Fibroblast of mammary gland (primary cell): Measurements from ENCODE around the gene CHTF18.
"Not testable (repeated sequence)": the region's sequence is repeated elsewhere in the genome, so short reads cannot be mapped to it uniquely, and the experiment has no call there.

ENCODE experiments used
- DNase-seq: peaks from one replicate; pipeline ENCODE4 v3.0.0-alpha.2; 2010; ENCODE audit warnings: low read depth
- H3K4me3 ChIP-seq: 2 replicates; pipeline ENCODE4 v1.5.1; 2011; ENCODE audit warnings: low read depth, mild to moderate bottlenecking, low read length, moderate library complexity; ENCODE audit not compliant: control insufficient read depth
- CTCF ChIP-seq: conservative IDR thresholded peaks from 2 replicates; pipeline ENCODE4 v1.5.1; 2011; ENCODE audit warnings: low read depth, low read length, inconsistent platforms; ENCODE audit not compliant: control insufficient read depth, insufficient read depth

Gene CHTF18

GRCh38 chr16:835373-835772 is 47.0 kb downstream of the CHTF18 start:
- no peak overlapping the region for H3K4me3 ChIP-seq
- DNase-seq = no peak
- TF ChIP-seq CTCF = no peak

- TF ChIP-seq CTCF = no peak
- H3K4me3 ChIP-seq = no peak overlapping the region
- DNase-seq = no peak
These were observed 47.8 kb downstream of the CHTF18 start for GRCh38 chr16:836221-836620.

GRCh38 chr16:836822-837221 is 48.4 kb downstream of the CHTF18 start:
- DNase-seq, H3K4me3 ChIP-seq: not testable (repeated sequence)

DNA sequence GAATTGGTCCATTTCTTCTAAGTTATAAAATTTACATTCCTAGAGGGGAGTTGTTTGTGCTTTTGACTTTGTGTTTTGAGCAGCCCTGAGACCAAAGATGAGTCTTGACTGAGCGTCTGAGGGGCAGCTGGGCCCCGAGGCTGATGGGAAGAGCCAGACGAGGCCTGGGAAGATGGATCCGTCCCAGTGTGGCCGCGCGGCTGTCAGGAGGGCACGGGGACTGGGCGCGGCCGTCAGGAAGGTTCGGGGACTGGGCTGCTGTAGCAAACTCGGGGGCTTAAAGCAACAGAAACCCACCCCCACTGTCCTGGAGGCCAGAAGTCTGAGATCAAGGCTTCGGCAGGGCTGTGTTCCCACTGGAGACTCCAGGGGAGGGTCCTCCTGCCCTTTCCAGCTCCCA is 50.3 kb downstream of the CHTF18 start:
- no peak overlapping the region for H3K4me3 ChIP-seq
- DNase-seq = no peak
- no peak for TF ChIP-seq CTCF

DNA sequence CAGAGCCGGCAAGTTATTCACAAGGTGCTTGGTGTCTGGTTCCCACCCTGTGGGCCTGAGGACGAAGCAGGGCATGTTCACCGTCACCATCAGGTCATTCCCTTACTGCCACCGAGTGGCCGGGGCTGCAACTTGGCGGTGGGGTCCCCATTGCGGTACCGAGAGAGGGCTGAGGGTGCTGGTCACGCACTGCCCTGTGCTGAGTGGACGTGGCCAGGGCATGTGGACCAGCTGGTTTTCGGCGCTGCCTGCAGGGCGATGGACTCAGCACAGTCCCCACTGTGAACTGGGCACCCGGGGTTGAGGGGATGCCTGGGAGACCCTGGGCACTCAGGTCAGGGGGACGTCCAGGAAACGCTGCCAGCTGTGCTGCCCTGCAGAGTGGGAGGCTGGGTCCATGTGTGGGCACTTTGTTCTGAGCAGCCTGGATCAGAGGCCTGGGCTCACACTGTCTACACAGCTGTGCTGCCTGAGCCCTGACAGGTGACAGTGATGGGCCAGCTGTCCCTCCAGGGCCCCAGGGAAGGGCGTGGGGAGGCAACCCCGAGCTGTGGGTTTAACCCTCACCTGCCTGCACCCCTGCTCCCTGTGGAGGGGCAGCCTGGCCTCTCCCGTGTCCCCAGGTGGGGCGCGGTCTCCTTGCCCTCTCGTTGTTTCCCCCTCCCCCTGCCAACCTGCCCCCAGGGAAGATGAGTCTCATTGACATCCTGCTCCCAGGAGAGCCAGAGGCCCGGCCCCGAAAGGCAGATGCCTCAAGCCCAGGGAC is 51.4 kb downstream of the CHTF18 start:
- TF ChIP-seq CTCF = no peak
- DNase-seq = no peak
- H3K4me3 ChIP-seq = no peak overlapping the region

DNA sequence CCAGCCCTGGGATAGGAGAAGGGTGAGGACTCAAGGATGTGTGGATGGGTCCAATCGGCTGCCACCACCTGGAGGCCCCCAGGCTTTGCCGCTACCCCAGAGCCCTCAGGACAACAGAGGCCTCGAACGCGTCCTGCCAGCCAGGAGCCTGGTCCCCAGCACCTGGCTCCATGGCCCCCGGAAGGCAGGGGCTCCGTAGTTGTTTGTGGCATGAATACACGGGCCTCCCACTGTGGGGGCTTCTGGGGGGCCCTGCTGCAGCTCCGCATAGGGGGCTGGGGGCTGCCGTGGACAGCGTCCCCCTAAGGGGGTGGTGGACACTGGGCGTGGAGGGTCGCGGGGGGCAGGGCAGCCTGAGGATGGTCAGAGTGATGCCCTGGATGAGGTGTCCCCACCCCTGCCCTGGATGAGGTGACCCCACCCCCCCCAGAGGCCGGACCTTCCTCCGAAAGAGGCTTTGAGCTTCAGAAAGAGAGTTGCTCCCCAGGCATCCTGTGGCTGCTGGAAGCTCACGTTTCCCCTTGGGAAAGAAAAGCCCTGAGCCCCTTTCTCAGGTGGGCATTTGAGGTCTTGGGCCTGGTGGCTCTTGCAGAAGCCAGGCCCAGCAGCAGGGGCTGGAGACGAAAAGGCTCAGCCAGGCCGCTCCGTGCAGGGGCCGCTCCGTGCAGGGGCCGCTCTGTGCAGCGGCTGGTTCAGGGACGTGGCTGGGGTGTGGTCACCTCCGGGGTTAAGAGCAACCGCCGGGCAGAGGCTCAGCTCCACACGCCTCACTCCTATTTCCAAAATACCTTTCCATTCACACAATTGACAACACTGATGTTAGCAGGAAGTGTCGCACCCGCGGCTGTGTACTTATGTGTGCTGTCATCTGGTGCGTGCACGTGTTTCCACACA is 52.4 kb downstream of the CHTF18 start:
- no peak for DNase-seq
- no peak overlapping the region for H3K4me3 ChIP-seq
- no peak for TF ChIP-seq CTCF

DNA sequence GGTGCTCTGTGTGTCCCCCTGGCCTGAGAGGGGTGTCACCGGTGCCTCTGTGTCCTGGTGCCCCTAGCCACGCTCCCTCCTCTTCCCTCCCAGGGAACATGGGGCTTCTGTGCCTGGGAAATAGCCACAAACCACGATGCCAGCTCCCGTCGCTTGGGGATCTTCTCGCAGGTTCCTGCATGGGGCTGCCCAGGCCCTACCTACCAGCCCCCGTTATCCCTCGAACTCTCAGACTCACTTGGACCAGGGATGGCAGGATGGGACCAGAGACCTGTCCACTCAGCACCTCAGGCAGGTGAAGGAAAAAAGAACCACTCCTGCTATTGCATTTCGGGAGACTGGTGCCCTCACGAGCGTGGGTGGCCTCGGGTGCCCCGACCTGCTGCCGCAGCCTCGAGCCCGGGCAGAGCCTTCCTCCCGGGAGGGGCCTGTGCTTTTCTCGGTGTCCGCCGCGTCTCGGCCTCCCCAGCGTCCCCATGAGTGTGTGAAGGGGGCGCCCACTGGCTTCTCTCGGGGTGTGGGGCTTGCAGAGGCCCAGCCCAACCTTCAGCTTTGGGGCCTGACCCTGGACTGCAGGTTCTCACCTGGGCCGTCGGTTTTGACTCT is 53.1 kb downstream of the CHTF18 start:
- no peak overlapping the region for H3K4me3 ChIP-seq
- TF ChIP-seq CTCF = no peak
- DNase-seq = no peak
